Gastroesophageal sphincter (tissue), 4 donors: ENCODE measurements around the gene NT5C3B. TPM values are rescaled to one million over a fixed set of nuclear protein-coding genes. Genes with fewer than 3 reads are reported as not detected.
A peak's percentile ranks its signal among the peaks of the same experiment; 100 is the strongest.
"Not testable (repeated sequence)": the region's sequence is repeated elsewhere in the genome, so short reads cannot be mapped to it uniquely, and the experiment has no call there.

Source experiments
- ATAC-seq: fragments of 150-250 bp; one replicate; pipeline ENCODE4 v1.9.1; 2016; ENCODE audit warnings: mild to moderate bottlenecking, moderate library complexity
- H3K27ac ChIP-seq, 4 donors: fragments of 200-600 bp; sonication (generic) in 3 of 4; 1 replicate in 3 of 4; 2 replicates in 1 of 4; pipeline ENCODE4 v1.5.1; 2016 to 2019
- H3K27me3 ChIP-seq: fragments of 200-600 bp; sonication (generic); one replicate; pipeline ENCODE4 v1.5.1; 2019
- H3K36me3 ChIP-seq, 2 donors: fragments of 200-600 bp; sonication (generic); one replicate each; pipeline ENCODE4 v1.5.1; 2019; ENCODE audit warnings: control low read depth in 1 of 2
- H3K4me1 ChIP-seq, 3 donors: fragments of 200-600 bp; sonication (generic); 1 replicate in 2 of 3; 2 replicates in 1 of 3; pipeline ENCODE4 v1.5.1; 2016 to 2019; ENCODE audit warnings: control low read depth in 2 of 3
- H3K4me3 ChIP-seq, 2 donors: fragments of 200-600 bp; sonication (generic); one replicate each; pipeline ENCODE4 v1.5.1; 2019; ENCODE audit warnings: mild to moderate bottlenecking in 1 of 2, moderate library complexity in 1 of 2
- H3K9me3 ChIP-seq, 3 donors: fragments of 200-600 bp; sonication (generic); one replicate each; pipeline ENCODE4 v1.5.1; 2017 to 2019; ENCODE audit warnings: control low read depth in 2 of 3
- CTCF ChIP-seq, 4 experiments: fragments of 200-600 bp in 2 of 4; fragments of 450-650 bp in 2 of 4; sonication (generic) in 1 of 4; IDR thresholded peaks; one replicate each; pipeline ENCODE4 v1.5.1; 2017 to 2019; ENCODE audit warnings: antibody characterized with exemption in 4 of 4, mild to moderate bottlenecking in 2 of 4, moderate library complexity in 2 of 4
- EP300 ChIP-seq: sonication (generic); formaldehyde crosslinking; IDR thresholded peaks from one replicate; pipeline ENCODE4 v1.6.1; 2017; ENCODE audit warnings: antibody characterized with exemption, mild to moderate bottlenecking
- POLR2A ChIP-seq, 2 donors: fragments of 450-650 bp; IDR thresholded peaks; one replicate each; pipeline ENCODE4 v1.6.1; 2017; ENCODE audit warnings: antibody characterized with exemption in 2 of 2, mild to moderate bottlenecking in 2 of 2, moderate library complexity in 1 of 2
- POLR2AphosphoS5 ChIP-seq: sonication (generic); formaldehyde crosslinking; IDR thresholded peaks from one replicate; pipeline ENCODE4 v1.6.1; 2017; ENCODE audit warnings: antibody characterized with exemption
- WGBS, 2 donors: methylation state at CpG; one replicate each; pipeline ENCODE4 v1.1.5; 2018; ENCODE audit warnings: low coverage in 1 of 2; 5-methylcytosine and 5-hydroxymethylcytosine counted together
- total RNA-seq, 4 donors: library from RNA; depleted of rRNA; stranded (reverse); fragments of >200 nt; gene quantifications; one replicate each; pipeline ENCODE4 v1.1.0, GENCODE V29; 2016

The NT5C3B gene
- total RNA-seq, 4 donors from 2014 or later: 64.8 to 83.7 (median 71.5) TPM

DNA sequence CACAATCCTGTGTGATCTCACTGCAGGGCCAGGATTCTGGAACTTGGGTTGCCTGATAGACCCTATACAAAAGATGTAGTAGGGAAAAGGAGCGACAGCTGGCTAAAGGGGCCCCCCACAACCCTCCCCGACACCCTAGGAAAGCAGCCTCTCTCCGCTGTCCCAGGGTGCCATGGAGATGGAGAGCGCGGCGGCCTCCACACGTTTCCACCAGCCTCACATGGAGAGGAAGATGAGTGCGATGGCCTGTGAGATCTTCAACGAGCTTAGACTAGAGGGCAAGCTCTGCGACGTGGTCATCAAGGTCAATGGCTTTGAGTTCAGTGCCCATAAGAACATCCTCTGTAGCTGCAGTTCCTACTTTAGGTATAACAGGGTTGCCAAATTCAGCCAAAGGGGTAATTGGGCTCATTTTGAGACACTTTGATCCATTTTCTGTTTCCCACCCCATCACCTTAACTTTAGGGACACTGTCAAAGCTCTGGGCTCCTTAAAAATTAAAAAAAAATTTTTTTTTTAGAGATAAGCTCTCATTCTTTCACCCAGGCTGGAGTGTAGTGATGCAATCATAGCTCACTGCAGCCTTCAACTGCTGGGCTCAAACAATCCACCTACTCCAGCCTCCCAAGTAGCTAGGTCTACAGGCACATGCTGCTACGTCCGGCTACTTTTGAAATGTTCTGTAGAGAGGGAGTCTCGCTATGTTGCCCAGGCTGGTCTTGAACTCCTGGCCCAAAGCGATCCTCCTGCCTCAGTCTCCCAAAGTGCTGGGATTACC is 1.9 kb upstream of the NT5C3B start, which contains the start of gene KLHL10:
KLHL10 (plus strand) TSS at position 65 of the 778 bp plus-strand sequence; CDS start at position 173, 108 bp downstream.
- TF ChIP-seq CTCF (IDR thresholded peaks at IDR 0.05) (no peak), POLR2AphosphoS5 (no peak), POLR2A (IDR thresholded peaks at IDR 0.05) (no peak), EP300 (no peak)
- Histone ChIP-seq H3K4me3 (peak within 1 kb of the TSS; percentile 87 to 93), H3K4me1 (peaks cover 0 to 22% (median 3%) of the 10 kb centered on the region in 3 donors), H3K27me3 (no peaks in the 10 kb centered on the region), H3K27ac (peak within 1 kb of the TSS in 3 of 4 donors; percentile 90 to 93 (median 90)), H3K36me3 (peaks cover 0 to 4% of the 10 kb centered on the region in 2 donors), H3K9me3 (no peaks in the 10 kb centered on the region)
- 96 to 98% methylated on average over 10 to 13 of the region's 15 CpGs for whole genome bisulfite sequencing, 2 donors
- ATAC-seq: no peak

DNA sequence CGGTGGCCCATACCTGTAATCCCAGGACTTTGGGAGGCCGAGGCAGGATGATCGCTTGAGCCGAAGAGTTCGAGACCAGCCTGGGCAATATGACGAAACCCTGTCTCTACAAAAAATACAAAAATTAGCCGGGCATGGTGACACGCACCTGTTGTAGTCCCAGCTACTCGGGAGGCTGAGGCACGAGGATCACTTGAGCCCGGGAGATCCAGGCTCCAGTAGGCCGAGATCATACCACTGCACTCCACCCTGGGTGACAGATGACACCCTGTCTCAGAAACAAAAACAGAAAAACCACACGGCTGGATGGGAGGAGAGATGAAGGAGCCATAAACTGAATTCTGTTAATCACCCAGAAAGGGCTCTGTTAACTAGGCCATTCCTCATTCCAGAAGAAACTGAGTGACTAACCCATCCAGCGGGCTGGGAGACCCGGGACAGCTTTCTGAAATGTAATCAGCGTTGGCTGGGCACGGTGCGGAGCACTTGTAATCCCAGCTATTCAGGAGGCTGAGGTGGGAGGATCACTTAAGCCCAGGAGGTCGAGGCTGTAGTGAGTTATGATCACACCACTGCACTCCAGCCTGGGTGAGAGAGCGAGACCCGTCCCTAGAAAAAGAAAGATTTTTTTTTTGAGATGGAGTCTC is 641 bp upstream of the NT5C3B start:
- TF ChIP-seq POLR2AphosphoS5: no peak
- TF ChIP-seq CTCF (IDR thresholded peaks at IDR 0.05): no peak
- no peak for TF ChIP-seq EP300
- no peak for TF ChIP-seq POLR2A (IDR thresholded peaks at IDR 0.05)
- no peak for ATAC-seq
- H3K27ac ChIP-seq: peak overlapping the region; percentile 72 to 93 (median 90)

DNA sequence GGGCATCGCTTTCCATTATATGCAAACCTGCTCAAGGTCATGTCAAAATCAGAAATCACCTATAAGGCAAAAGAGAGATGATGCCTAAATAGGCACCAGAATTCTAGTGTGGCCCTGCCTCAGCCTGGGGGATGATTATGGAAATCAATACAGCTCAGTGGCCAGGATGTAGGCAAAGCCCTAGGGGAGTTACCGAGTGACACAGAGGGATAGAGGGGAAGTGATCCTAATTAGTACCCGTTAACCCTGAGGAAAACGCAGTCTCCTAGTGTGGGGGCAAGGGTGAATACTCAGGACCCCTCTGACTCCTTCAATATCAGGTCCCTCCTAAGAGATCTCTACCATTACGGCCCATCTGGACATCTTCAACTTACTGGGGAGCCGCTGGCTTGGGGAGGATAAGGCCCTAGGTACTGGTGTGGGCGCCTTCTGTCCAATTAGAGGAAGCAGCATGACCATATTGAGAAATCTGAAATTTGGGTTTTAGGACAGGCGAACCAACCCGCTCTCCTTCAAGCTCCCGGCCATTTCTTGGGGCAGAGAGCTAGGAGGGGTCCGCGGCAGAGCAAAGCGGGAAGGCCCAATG is 725 bp downstream of the NT5C3B start:
- WGBS, 2 donors: 30 to 38% methylated on average over 4 of the region's 13 CpGs
- H3K9me3 ChIP-seq: no peaks in the 10 kb centered on the region
- no peaks in the 10 kb centered on the region for H3K27me3 ChIP-seq
- H3K36me3 ChIP-seq: peaks cover 0 to 31% of the 10 kb centered on the region in 2 donors
- peaks cover 0 to 22% (median 3%) of the 10 kb centered on the region in 3 donors for H3K4me1 ChIP-seq
- TF ChIP-seq EP300 (no peak), POLR2AphosphoS5 (no peak), CTCF (IDR thresholded peaks at IDR 0.05) (no peak), POLR2A (IDR thresholded peaks at IDR 0.05) (no peak)
- peak overlapping the region; percentile 72 to 93 (median 90) for H3K27ac ChIP-seq
- peak; percentile 73 for ATAC-seq
- peak overlapping the region; percentile 87 to 93 for H3K4me3 ChIP-seq

More for the DNA sequence above, 641 bp upstream of the NT5C3B start:
- H3K9me3 ChIP-seq: no peaks in the 10 kb centered on the region
- H3K27me3 ChIP-seq: no peaks in the 10 kb centered on the region
- peak overlapping the region; percentile 87 to 93 for H3K4me3 ChIP-seq
- 38 to 41% methylated on average over 9 to 15 of the region's 21 CpGs for WGBS, 2 donors
- H3K36me3 ChIP-seq: peaks cover 0 to 17% of the 10 kb centered on the region in 2 donors
- H3K4me1 ChIP-seq: peaks cover 0 to 22% (median 3%) of the 10 kb centered on the region in 3 donors

- not testable (repeated sequence) for H3K4me3 ChIP-seq, H3K27ac ChIP-seq, H3K27me3 ChIP-seq, ATAC-seq, H3K9me3 ChIP-seq
- peaks cover 0 to 12% (median 3%) of the 10 kb centered on the region in 3 donors for H3K4me1 ChIP-seq
- peaks cover 0 to 84% of the 10 kb centered on the region in 2 donors for H3K36me3 ChIP-seq
- WGBS, 2 donors: 81% methylated on average over 9 of the region's 10 CpGs; no CpG with 5 or more reads in 1 of the 2 donors
These were observed 6.1 kb downstream of the NT5C3B start for GRCh38 chr17:41829961-41830360.

GRCh38 chr17:41825175-41825845 is 10.7 kb downstream of the NT5C3B start:
- 59% methylated on average over 4 of the region's 19 CpGs; no CpG with 5 or more reads in 1 of the 2 donors for WGBS, 2 donors
- ATAC-seq: no peak
- Histone ChIP-seq H3K27ac (no peak overlapping the region), H3K36me3 (peaks cover 0 to 66% of the 10 kb centered on the region in 2 donors), H3K4me1 (peaks cover 0 to 5% (median 0%) of the 10 kb centered on the region in 3 donors), H3K9me3 (no peaks in the 10 kb centered on the region), H3K27me3 (no peaks in the 10 kb centered on the region), H3K4me3 (no peak overlapping the region)
- no peak for TF ChIP-seq POLR2A (IDR thresholded peaks at IDR 0.05)
- no peak for TF ChIP-seq POLR2AphosphoS5
- no peak for TF ChIP-seq CTCF (IDR thresholded peaks at IDR 0.05)
- no peak for TF ChIP-seq EP300
